ENCODE results near the gene SERINC5. TPM values are rescaled to one million over a fixed set of nuclear protein-coding genes. Genes with fewer than 3 reads are reported as not detected.
"Not testable (repeated sequence)": the region's sequence is repeated elsewhere in the genome, so short reads cannot be mapped to it uniquely, and the experiment has no call there.

The SERINC5 gene
- total RNA-seq, 1 donor from 2014 or later = 8.3 TPM

- H3K4me3 Mint-ChIP-seq = no peak overlapping the region
- H3K4me1 Mint-ChIP-seq = peaks cover 28% of the 10 kb centered on the region
- H3K36me3 Mint-ChIP-seq (ENCODE audit: low read depth) = peaks cover 5% of the 10 kb centered on the region
- H3K27ac Mint-ChIP-seq (ENCODE audit: unreplicated experiment) = no peak overlapping the region
- H3K27me3 Mint-ChIP-seq (ENCODE audit: low read depth) = peaks cover 6% of the 10 kb centered on the region
- TF ChIP-seq, protein P1, sequence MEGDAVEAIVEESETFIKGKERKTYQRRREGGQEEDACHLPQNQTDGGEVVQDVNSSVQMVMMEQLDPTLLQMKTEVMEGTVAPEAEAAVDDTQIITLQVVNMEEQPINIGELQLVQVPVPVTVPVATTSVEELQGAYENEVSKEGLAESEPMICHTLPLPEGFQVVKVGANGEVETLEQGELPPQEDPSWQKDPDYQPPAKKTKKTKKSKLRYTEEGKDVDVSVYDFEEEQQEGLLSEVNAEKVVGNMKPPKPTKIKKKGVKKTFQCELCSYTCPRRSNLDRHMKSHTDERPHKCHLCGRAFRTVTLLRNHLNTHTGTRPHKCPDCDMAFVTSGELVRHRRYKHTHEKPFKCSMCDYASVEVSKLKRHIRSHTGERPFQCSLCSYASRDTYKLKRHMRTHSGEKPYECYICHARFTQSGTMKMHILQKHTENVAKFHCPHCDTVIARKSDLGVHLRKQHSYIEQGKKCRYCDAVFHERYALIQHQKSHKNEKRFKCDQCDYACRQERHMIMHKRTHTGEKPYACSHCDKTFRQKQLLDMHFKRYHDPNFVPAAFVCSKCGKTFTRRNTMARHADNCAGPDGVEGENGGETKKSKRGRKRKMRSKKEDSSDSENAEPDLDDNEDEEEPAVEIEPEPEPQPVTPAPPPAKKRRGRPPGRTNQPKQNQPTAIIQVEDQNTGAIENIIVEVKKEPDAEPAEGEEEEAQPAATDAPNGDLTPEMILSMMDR (conservative IDR thresholded peaks at IDR 0.05) = no peak
- H3K9me3 Mint-ChIP-seq = no peaks in the 10 kb centered on the region
- DNase-seq (ENCODE audit: low read depth, low spot score) = no peak
These were observed 101.1 kb downstream of the SERINC5 start for GRCh38 chr5:80154749-80155148.

- not testable (repeated sequence) for H3K27me3 Mint-ChIP-seq (ENCODE audit: low read depth); DNase-seq (ENCODE audit: low read depth, low spot score); H3K9me3 Mint-ChIP-seq; H3K4me3 Mint-ChIP-seq; H3K27ac Mint-ChIP-seq (ENCODE audit: unreplicated experiment); H3K36me3 Mint-ChIP-seq (ENCODE audit: low read depth)
- H3K4me1 Mint-ChIP-seq = peaks cover 32% of the 10 kb centered on the region
These were observed 101.6 kb downstream of the SERINC5 start for GRCh38 chr5:80154289-80154688.

- TF ChIP-seq, protein P1 (conservative IDR thresholded peaks at IDR 0.05) = no peak
- peaks cover 38% of the 10 kb centered on the region for H3K4me1 Mint-ChIP-seq
- H3K27me3 Mint-ChIP-seq (ENCODE audit: low read depth) = peaks cover 6% of the 10 kb centered on the region
- H3K36me3 Mint-ChIP-seq (ENCODE audit: low read depth) = peaks cover 3% of the 10 kb centered on the region
- H3K4me3 Mint-ChIP-seq = no peak overlapping the region
- no peak overlapping the region for H3K27ac Mint-ChIP-seq (ENCODE audit: unreplicated experiment)
- no peak for DNase-seq (ENCODE audit: low read depth, low spot score)
- no peaks in the 10 kb centered on the region for H3K9me3 Mint-ChIP-seq
These were observed 102.2 kb downstream of the SERINC5 start for GRCh38 chr5:80153586-80154126.

GRCh38 chr5:80152778-80153177 lies 103.1 kb downstream of the SERINC5 start:
- Mint-ChIP-seq H3K4me3 (no peak overlapping the region), H3K36me3 (ENCODE audit: low read depth) (peaks cover 2% of the 10 kb centered on the region), H3K9me3 (no peaks in the 10 kb centered on the region), H3K4me1 (peaks cover 40% of the 10 kb centered on the region), H3K27me3 (ENCODE audit: low read depth) (peaks cover 6% of the 10 kb centered on the region), H3K27ac (ENCODE audit: unreplicated experiment) (no peak overlapping the region)
- TF ChIP-seq, protein P1 (conservative IDR thresholded peaks at IDR 0.05) = no peak
- no peak for DNase-seq (ENCODE audit: low read depth, low spot score)

DNA sequence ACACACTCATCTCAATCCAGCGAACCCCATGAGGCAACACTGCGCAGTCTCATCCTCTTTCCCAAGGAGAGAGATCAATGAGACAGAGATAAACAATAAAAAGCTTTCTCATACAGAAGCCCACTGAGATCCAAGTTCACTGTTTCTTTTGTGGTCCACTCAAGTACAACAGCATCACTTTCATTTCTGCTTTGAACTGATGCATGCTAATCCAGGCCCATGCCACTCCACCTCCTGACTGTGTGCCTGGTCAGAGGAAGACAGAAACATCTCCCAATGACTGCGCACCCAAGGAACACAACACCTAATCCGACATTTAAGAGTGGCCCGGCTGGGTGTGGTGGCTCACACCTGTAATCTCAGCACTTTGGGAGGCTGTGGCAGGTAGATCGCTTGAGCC lies 104.0 kb downstream of the SERINC5 start:
- TF ChIP-seq, protein P1 (conservative IDR thresholded peaks at IDR 0.05) = no peak
- peaks cover 2% of the 10 kb centered on the region for H3K36me3 Mint-ChIP-seq (ENCODE audit: low read depth)
- peaks cover 42% of the 10 kb centered on the region for H3K4me1 Mint-ChIP-seq
- no peak for DNase-seq (ENCODE audit: low read depth, low spot score)
- H3K27me3 Mint-ChIP-seq (ENCODE audit: low read depth) = peaks cover 12% of the 10 kb centered on the region
- H3K4me3 Mint-ChIP-seq = no peak overlapping the region
- no peaks in the 10 kb centered on the region for H3K9me3 Mint-ChIP-seq
- no peak overlapping the region for H3K27ac Mint-ChIP-seq (ENCODE audit: unreplicated experiment)

GRCh38 chr5:80150731-80151130 lies 105.1 kb downstream of the SERINC5 start:
- no peaks in the 10 kb centered on the region for H3K36me3 Mint-ChIP-seq (ENCODE audit: low read depth)
- no peak for DNase-seq (ENCODE audit: low read depth, low spot score)
- H3K4me3 Mint-ChIP-seq = no peak overlapping the region
- no peaks in the 10 kb centered on the region for H3K9me3 Mint-ChIP-seq
- no peak overlapping the region for H3K27ac Mint-ChIP-seq (ENCODE audit: unreplicated experiment)
- H3K27me3 Mint-ChIP-seq (ENCODE audit: low read depth) = peaks cover 14% of the 10 kb centered on the region
- TF ChIP-seq, protein P1 (conservative IDR thresholded peaks at IDR 0.05) = no peak
- H3K4me1 Mint-ChIP-seq = peaks cover 32% of the 10 kb centered on the region
